ENCODE results near the gene ARHGAP29.

The ARHGAP29 gene

GRCh38 chr1:94234615-94235014, 2.8 kb downstream of the ARHGAP29 start:
- Histone ChIP-seq H3K4me3 (ENCODE audit: low read length) (no peak overlapping the region), H3K9me3 (ENCODE audit: control insufficient read depth, insufficient read depth, low read length) (no peaks in the 10 kb centered on the region), H3K27me3 (ENCODE audit: control insufficient read depth, insufficient read depth, low read length) (peaks cover 14% of the 10 kb centered on the region; the same call in 1 of the 2 replicates), H3K36me3 (ENCODE audit: control insufficient read depth, insufficient read depth, low read length) (no peaks in the 10 kb centered on the region), H3K27ac (ENCODE audit: low read length) (no peak overlapping the region), H3K4me1 (ENCODE audit: control insufficient read depth, insufficient read depth, low read length) (no peaks in the 10 kb centered on the region)
- no CpG with 5 or more reads among the region's 1 CpG for WGBS (ENCODE audit: insufficient coverage, insufficient read length)
- DNase-seq (ENCODE audit: low read depth, low spot score): no peak

- H3K27me3 ChIP-seq (ENCODE audit: control insufficient read depth, insufficient read depth, low read length): peaks cover 6% of the 10 kb centered on the region; the same call in 1 of the 2 replicates
- H3K27ac ChIP-seq (ENCODE audit: low read length): no peak overlapping the region
- no peaks in the 10 kb centered on the region for H3K9me3 ChIP-seq (ENCODE audit: control insufficient read depth, insufficient read depth, low read length)
- no peak overlapping the region for H3K4me3 ChIP-seq (ENCODE audit: low read length)
- no peaks in the 10 kb centered on the region for H3K4me1 ChIP-seq (ENCODE audit: control insufficient read depth, insufficient read depth, low read length)
- H3K36me3 ChIP-seq (ENCODE audit: control insufficient read depth, insufficient read depth, low read length): no peaks in the 10 kb centered on the region
- no CpG with 5 or more reads among the region's 1 CpG for WGBS (ENCODE audit: insufficient coverage, insufficient read length)
- no peak for DNase-seq (ENCODE audit: low read depth, low spot score)
Observed at GRCh38 chr1:94231746-94232145, 5.6 kb downstream of the ARHGAP29 start.

GRCh38 chr1:94230920-94231319, 6.5 kb downstream of the ARHGAP29 start:
- H3K36me3 ChIP-seq (ENCODE audit: control insufficient read depth, insufficient read depth, low read length): no peaks in the 10 kb centered on the region
- no CpG with 5 or more reads among the region's 1 CpG for WGBS (ENCODE audit: insufficient coverage, insufficient read length)
- H3K4me3 ChIP-seq (ENCODE audit: low read length): no peak overlapping the region
- H3K27me3 ChIP-seq (ENCODE audit: control insufficient read depth, insufficient read depth, low read length): peaks cover 2% of the 10 kb centered on the region; the same call in 1 of the 2 replicates
- DNase-seq (ENCODE audit: low read depth, low spot score): no peak
- no peak overlapping the region for H3K27ac ChIP-seq (ENCODE audit: low read length)
- H3K9me3 ChIP-seq (ENCODE audit: control insufficient read depth, insufficient read depth, low read length): no peaks in the 10 kb centered on the region
- H3K4me1 ChIP-seq (ENCODE audit: control insufficient read depth, insufficient read depth, low read length): no peaks in the 10 kb centered on the region

- H3K9me3 ChIP-seq (ENCODE audit: control insufficient read depth, insufficient read depth, low read length): no peaks in the 10 kb centered on the region
- no peak overlapping the region for H3K27ac ChIP-seq (ENCODE audit: low read length)
- H3K4me1 ChIP-seq (ENCODE audit: control insufficient read depth, insufficient read depth, low read length): no peaks in the 10 kb centered on the region
- H3K4me3 ChIP-seq (ENCODE audit: low read length): no peak overlapping the region
- no peak for DNase-seq (ENCODE audit: low read depth, low spot score)
- H3K36me3 ChIP-seq (ENCODE audit: control insufficient read depth, insufficient read depth, low read length): no peaks in the 10 kb centered on the region
- no CpG with 5 or more reads among the region's 4 CpGs for whole genome bisulfite sequencing (ENCODE audit: insufficient coverage, insufficient read length)
- H3K27me3 ChIP-seq (ENCODE audit: control insufficient read depth, insufficient read depth, low read length): no peaks in the 10 kb centered on the region
Observed at GRCh38 chr1:94228640-94229375, 8.6 kb downstream of the ARHGAP29 start.

- Histone ChIP-seq H3K4me3 (ENCODE audit: low read length) (no peak overlapping the region), H3K4me1 (ENCODE audit: control insufficient read depth, insufficient read depth, low read length) (no peaks in the 10 kb centered on the region), H3K9me3 (ENCODE audit: control insufficient read depth, insufficient read depth, low read length) (no peaks in the 10 kb centered on the region), H3K27ac (ENCODE audit: low read length) (no peak overlapping the region), H3K27me3 (ENCODE audit: control insufficient read depth, insufficient read depth, low read length) (no peaks in the 10 kb centered on the region), H3K36me3 (ENCODE audit: control insufficient read depth, insufficient read depth, low read length) (no peaks in the 10 kb centered on the region)
- DNase-seq (ENCODE audit: low read depth, low spot score): no peak
- no CpG with 5 or more reads among the region's 1 CpG for WGBS (ENCODE audit: insufficient coverage, insufficient read length)
Observed at GRCh38 chr1:94227624-94228023, 9.8 kb downstream of the ARHGAP29 start.

GRCh38 chr1:94225845-94226244, 11.5 kb downstream of the ARHGAP29 start:
- DNase-seq (ENCODE audit: low read depth, low spot score): no peak
- H3K4me3 ChIP-seq (ENCODE audit: low read length): no peak overlapping the region
- no peaks in the 10 kb centered on the region for H3K9me3 ChIP-seq (ENCODE audit: control insufficient read depth, insufficient read depth, low read length)
- WGBS (ENCODE audit: insufficient coverage, insufficient read length): no CpG with 5 or more reads among the region's 2 CpGs
- no peak overlapping the region for H3K27ac ChIP-seq (ENCODE audit: low read length)
- no peaks in the 10 kb centered on the region for H3K4me1 ChIP-seq (ENCODE audit: control insufficient read depth, insufficient read depth, low read length)
- H3K27me3 ChIP-seq (ENCODE audit: control insufficient read depth, insufficient read depth, low read length): no peaks in the 10 kb centered on the region
- H3K36me3 ChIP-seq (ENCODE audit: control insufficient read depth, insufficient read depth, low read length): no peaks in the 10 kb centered on the region

- Histone ChIP-seq H3K9me3 (ENCODE audit: control insufficient read depth, insufficient read depth, low read length) (no peaks in the 10 kb centered on the region), H3K27ac (ENCODE audit: low read length) (no peak overlapping the region), H3K4me3 (ENCODE audit: low read length) (no peak overlapping the region), H3K36me3 (ENCODE audit: control insufficient read depth, insufficient read depth, low read length) (no peaks in the 10 kb centered on the region), H3K4me1 (ENCODE audit: control insufficient read depth, insufficient read depth, low read length) (no peaks in the 10 kb centered on the region; the same call in none of the 2 replicates), H3K27me3 (ENCODE audit: control insufficient read depth, insufficient read depth, low read length) (no peaks in the 10 kb centered on the region)
- DNase-seq (ENCODE audit: low read depth, low spot score): no peak
- no CpG with 5 or more reads among the region's 2 CpGs for WGBS (ENCODE audit: insufficient coverage, insufficient read length)
Observed at GRCh38 chr1:94218332-94218731, 19.1 kb downstream of the ARHGAP29 start.

- no peaks in the 10 kb centered on the region for H3K36me3 ChIP-seq (ENCODE audit: control insufficient read depth, insufficient read depth, low read length)
- DNase-seq (ENCODE audit: low read depth, low spot score): no peak
- no peaks in the 10 kb centered on the region for H3K27me3 ChIP-seq (ENCODE audit: control insufficient read depth, insufficient read depth, low read length)
- H3K4me1 ChIP-seq (ENCODE audit: control insufficient read depth, insufficient read depth, low read length): no peaks in the 10 kb centered on the region; the same call in none of the 2 replicates
- no peaks in the 10 kb centered on the region for H3K9me3 ChIP-seq (ENCODE audit: control insufficient read depth, insufficient read depth, low read length)
- no peak overlapping the region for H3K27ac ChIP-seq (ENCODE audit: low read length)
- no peak overlapping the region for H3K4me3 ChIP-seq (ENCODE audit: low read length)
Observed at GRCh38 chr1:94215955-94216354, 21.4 kb downstream of the ARHGAP29 start.

GRCh38 chr1:94209982-94210381, 27.4 kb downstream of the ARHGAP29 start:
- no peaks in the 10 kb centered on the region for H3K36me3 ChIP-seq (ENCODE audit: control insufficient read depth, insufficient read depth, low read length)
- H3K27ac ChIP-seq (ENCODE audit: low read length): no peak overlapping the region
- no peak for DNase-seq (ENCODE audit: low read depth, low spot score)
- WGBS (ENCODE audit: insufficient coverage, insufficient read length): no CpG with 5 or more reads among the region's 1 CpG
- no peaks in the 10 kb centered on the region for H3K9me3 ChIP-seq (ENCODE audit: control insufficient read depth, insufficient read depth, low read length)
- no peaks in the 10 kb centered on the region for H3K27me3 ChIP-seq (ENCODE audit: control insufficient read depth, insufficient read depth, low read length)
- no peaks in the 10 kb centered on the region for H3K4me1 ChIP-seq (ENCODE audit: control insufficient read depth, insufficient read depth, low read length)
- H3K4me3 ChIP-seq (ENCODE audit: low read length): no peak overlapping the region

GRCh38 chr1:94209425-94209824, 28.0 kb downstream of the ARHGAP29 start:
- Histone ChIP-seq H3K4me1 (ENCODE audit: control insufficient read depth, insufficient read depth, low read length) (no peaks in the 10 kb centered on the region), H3K36me3 (ENCODE audit: control insufficient read depth, insufficient read depth, low read length) (no peaks in the 10 kb centered on the region), H3K27me3 (ENCODE audit: control insufficient read depth, insufficient read depth, low read length) (no peaks in the 10 kb centered on the region), H3K27ac (ENCODE audit: low read length) (no peak overlapping the region), H3K4me3 (ENCODE audit: low read length) (no peak overlapping the region), H3K9me3 (ENCODE audit: control insufficient read depth, insufficient read depth, low read length) (no peaks in the 10 kb centered on the region)
- DNase-seq (ENCODE audit: low read depth, low spot score): no peak

- Histone ChIP-seq H3K9me3 (ENCODE audit: control insufficient read depth, insufficient read depth, low read length) (no peaks in the 10 kb centered on the region), H3K27ac (ENCODE audit: low read length) (no peak overlapping the region), H3K36me3 (ENCODE audit: control insufficient read depth, insufficient read depth, low read length) (no peaks in the 10 kb centered on the region), H3K4me1 (ENCODE audit: control insufficient read depth, insufficient read depth, low read length) (no peaks in the 10 kb centered on the region), H3K27me3 (ENCODE audit: control insufficient read depth, insufficient read depth, low read length) (no peaks in the 10 kb centered on the region), H3K4me3 (ENCODE audit: low read length) (no peak overlapping the region)
- no CpG with 5 or more reads among the region's 3 CpGs for WGBS (ENCODE audit: insufficient coverage, insufficient read length)
- DNase-seq (ENCODE audit: low read depth, low spot score): no peak
Observed at GRCh38 chr1:94207695-94208094, 29.7 kb downstream of the ARHGAP29 start.

All from iPS DF 6.9 (cell line).